Stimulated activated CD4-positive, alpha-beta T cell treated with anti-CD3 and anti-CD28 coated beads, Interleukin-12 subunit alpha, Interleukin-12 subunit beta, amount 100 ng/mL, for 24 hours (primary cell): ENCODE measurements around the gene SLC28A1.

Experiments used
- DNase-seq, 2 experiments: peaks; one replicate each; pipeline ENCODE4 v3.0.0-alpha.2; 2020; ENCODE audit warnings: low read depth in 2 of 2

The SLC28A1 gene

GRCh38 chr15:84886211-84886983 is 1.9 kb downstream of the SLC28A1 start:
- no peak for DNase-seq

- no peak for DNase-seq
Observed at GRCh38 chr15:84886984-84887299, 2.5 kb downstream of the SLC28A1 start.

GRCh38 chr15:84887938-84888337 is 3.5 kb downstream of the SLC28A1 start:
- DNase-seq = no peak

GRCh38 chr15:84888639-84889038 is 4.2 kb downstream of the SLC28A1 start:
- no peak for DNase-seq

GRCh38 chr15:84889313-84889990 is 5.0 kb downstream of the SLC28A1 start:
- no peak for DNase-seq

GRCh38 chr15:84889991-84890669 is 5.7 kb downstream of the SLC28A1 start:
- DNase-seq = no peak

- no peak for DNase-seq
Observed at GRCh38 chr15:84890670-84891162, 6.3 kb downstream of the SLC28A1 start.

GRCh38 chr15:84891339-84891738 is 6.9 kb downstream of the SLC28A1 start:
- no peak for DNase-seq

- no peak for DNase-seq
Observed at GRCh38 chr15:84892786-84893307, 8.4 kb downstream of the SLC28A1 start.

GRCh38 chr15:84893607-84894006 is 9.1 kb downstream of the SLC28A1 start:
- no peak for DNase-seq

- DNase-seq = no peak
Observed at GRCh38 chr15:84894736-84895425, 10.4 kb downstream of the SLC28A1 start.

GRCh38 chr15:84898761-84899160 is 14.3 kb downstream of the SLC28A1 start:
- DNase-seq = no peak

GRCh38 chr15:84899750-84900149 is 15.3 kb downstream of the SLC28A1 start:
- no peak for DNase-seq

GRCh38 chr15:84901540-84901939 is 17.1 kb downstream of the SLC28A1 start:
- no peak for DNase-seq

- DNase-seq = no peak
Observed at GRCh38 chr15:84903751-84904150, 19.3 kb downstream of the SLC28A1 start.

- DNase-seq = no peak
Observed at GRCh38 chr15:84904419-84904818, 20.0 kb downstream of the SLC28A1 start.

- DNase-seq = no peak
Observed at GRCh38 chr15:84905016-84905916, 20.8 kb downstream of the SLC28A1 start.

GRCh38 chr15:84907731-84908130 is 23.3 kb downstream of the SLC28A1 start:
- DNase-seq = no peak

- DNase-seq = no peak
Observed at GRCh38 chr15:84908564-84908963, 24.1 kb downstream of the SLC28A1 start.

GRCh38 chr15:84909029-84909428 is 24.6 kb downstream of the SLC28A1 start:
- DNase-seq = no peak

- DNase-seq = no peak
Observed at GRCh38 chr15:84909782-84910181, 25.3 kb downstream of the SLC28A1 start.
